Measurements from ENCODE around the gene PLET1. TPM values are rescaled to one million over a fixed set of nuclear protein-coding genes. Genes with fewer than 3 reads are reported as not detected.

Gene PLET1
- total and polyA plus RNA-seq, 2 experiments from 2014 or later, result not detected

GRCh38 chr11:112223754-112224532 lies 36.7 kb downstream of the PLET1 start:
- peaks cover 17% of the 10 kb centered on the region for H3K4me1 ChIP-seq (ENCODE audit: insufficient read depth)
- H2AFZ ChIP-seq, result no peak overlapping the region
- no peaks in the 10 kb centered on the region for H4K20me1 ChIP-seq (ENCODE audit: insufficient read depth)
- no peak overlapping the region for H3K27ac ChIP-seq
- TF ChIP-seq EZH2 (IDR thresholded peaks at IDR 0.05; ENCODE audit: insufficient read depth, poor library complexity, severe bottlenecking) (no peak), EZH2phosphoT487 (IDR thresholded peaks at IDR 0.05; ENCODE audit: insufficient read depth, low read depth) (no peak)
- no peak overlapping the region for H3K4me3 ChIP-seq
- in situ Hi-C loops (cut with MboI), result no loop called here
- no peak overlapping the region for H3K9ac ChIP-seq
- H3K36me3 ChIP-seq (ENCODE audit: low read depth), result peaks cover 1% of the 10 kb centered on the region; the same call in 1 of the 2 replicates
- peaks cover 14% of the 10 kb centered on the region for H3F3A ChIP-seq (ENCODE audit: insufficient read depth)
- no peaks in the 10 kb centered on the region for H3K9me2 ChIP-seq (ENCODE audit: insufficient read depth)
- H3K79me2 ChIP-seq (ENCODE audit: insufficient read depth), result peaks cover 27% of the 10 kb centered on the region
- H3K27me3 ChIP-seq (replicated peaks; ENCODE audit: insufficient read depth), result no peaks in the 10 kb centered on the region
- H3K9me3 ChIP-seq (ENCODE audit: low read depth), result no peaks in the 10 kb centered on the region
- DNase-seq, result no peak
- 69 to 72% methylated on average over 5 of the region's 5 CpGs for WGBS, 2 experiments (ENCODE audit: low coverage in 1 of 2, low lambda C conversion rate in 2 of 2, missing lambda C conversion rate in 2 of 2)
- H3K4me2 ChIP-seq (ENCODE audit: unreplicated experiment), result no peak overlapping the region

DNA sequence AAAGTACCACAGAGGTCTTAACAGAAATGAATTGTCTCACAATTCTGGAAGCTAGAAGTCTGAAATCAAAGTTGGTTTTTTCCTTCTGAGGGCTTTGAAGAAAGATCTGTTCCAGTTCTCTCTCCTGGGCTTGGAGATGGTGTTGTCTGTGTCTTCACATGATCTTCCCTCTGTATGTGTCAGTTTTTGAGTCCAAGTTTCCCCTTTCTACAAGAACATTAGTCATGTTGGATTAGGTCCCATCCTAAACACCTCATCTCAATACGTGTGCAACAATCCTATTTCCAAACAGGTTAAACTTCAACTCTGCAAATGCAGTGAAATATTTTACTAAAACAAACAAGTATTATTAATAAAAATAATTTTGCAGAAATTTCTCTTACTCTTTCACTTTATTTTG lies 37.5 kb downstream of the PLET1 start:
- Histone ChIP-seq H3K9me3 (ENCODE audit: low read depth) (no peaks in the 10 kb centered on the region), H3K4me3 (no peak overlapping the region), H3K79me2 (ENCODE audit: insufficient read depth) (peaks cover 19% of the 10 kb centered on the region), H3K9ac (no peak overlapping the region), H4K20me1 (ENCODE audit: insufficient read depth) (no peaks in the 10 kb centered on the region), H3K27me3 (replicated peaks; ENCODE audit: insufficient read depth) (no peaks in the 10 kb centered on the region), H3F3A (ENCODE audit: insufficient read depth) (peaks cover 6% of the 10 kb centered on the region), H3K27ac (no peak overlapping the region), H2AFZ (peak overlapping the region; percentile 33; the same call in 1 of the 2 replicates), H3K9me2 (ENCODE audit: insufficient read depth) (no peaks in the 10 kb centered on the region), H3K4me1 (ENCODE audit: insufficient read depth) (peaks cover 8% of the 10 kb centered on the region), H3K4me2 (ENCODE audit: unreplicated experiment) (no peak overlapping the region), H3K36me3 (ENCODE audit: low read depth) (no peaks in the 10 kb centered on the region)
- WGBS, 2 experiments (ENCODE audit: low coverage in 1 of 2, low lambda C conversion rate in 2 of 2, missing lambda C conversion rate in 2 of 2), result 9 to 10% methylated on average over 1 of the region's 1 CpG
- in situ Hi-C loops (cut with MboI), result no loop called here
- TF ChIP-seq EZH2phosphoT487 (IDR thresholded peaks at IDR 0.05; ENCODE audit: insufficient read depth, low read depth) (no peak), EZH2 (IDR thresholded peaks at IDR 0.05; ENCODE audit: insufficient read depth, poor library complexity, severe bottlenecking) (no peak)
- peak; percentile 66 for DNase-seq

DNA sequence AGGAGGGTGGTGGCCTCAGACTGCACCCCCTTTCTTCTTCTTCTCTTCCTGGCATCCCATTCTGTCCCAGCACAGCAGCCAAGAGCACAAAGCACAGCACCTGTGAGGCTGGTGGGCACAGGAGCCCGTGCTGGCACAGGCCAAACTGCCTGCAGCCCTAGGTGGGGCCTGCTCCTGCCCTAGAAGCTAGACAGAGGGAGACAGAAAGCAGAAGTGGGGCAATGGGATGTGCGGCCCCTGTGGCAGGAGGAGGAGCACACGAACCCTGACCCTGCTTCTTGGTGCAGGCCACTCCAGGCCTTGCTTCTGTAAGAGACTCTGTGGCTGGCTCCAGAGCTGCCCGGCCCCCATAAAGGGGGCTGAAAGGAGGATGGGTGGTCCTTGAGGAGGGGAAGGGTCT lies 38.4 kb downstream of the PLET1 start:
- no peak overlapping the region for H3K27ac ChIP-seq
- DNase-seq, result no peak
- no peaks in the 10 kb centered on the region for H3F3A ChIP-seq (ENCODE audit: insufficient read depth)
- peaks cover 11% of the 10 kb centered on the region for H3K79me2 ChIP-seq (ENCODE audit: insufficient read depth)
- in situ Hi-C loops (cut with MboI), result no loop called here
- no peaks in the 10 kb centered on the region for H3K27me3 ChIP-seq (replicated peaks; ENCODE audit: insufficient read depth)
- no peaks in the 10 kb centered on the region for H4K20me1 ChIP-seq (ENCODE audit: insufficient read depth)
- H3K9me2 ChIP-seq (ENCODE audit: insufficient read depth), result no peaks in the 10 kb centered on the region
- no peak for TF ChIP-seq EZH2 (IDR thresholded peaks at IDR 0.05; ENCODE audit: insufficient read depth, poor library complexity, severe bottlenecking)
- TF ChIP-seq EZH2phosphoT487 (IDR thresholded peaks at IDR 0.05; ENCODE audit: insufficient read depth, low read depth), result no peak
- 66% methylated on average over 4 of the region's 4 CpGs for WGBS, 2 experiments (ENCODE audit: low coverage in 1 of 2, low lambda C conversion rate in 2 of 2, missing lambda C conversion rate in 2 of 2)
- no peak overlapping the region for H2AFZ ChIP-seq
- peaks cover under 1% of the 10 kb centered on the region; the same call in 1 of the 2 replicates for H3K4me1 ChIP-seq (ENCODE audit: insufficient read depth)
- H3K4me3 ChIP-seq, result no peak overlapping the region
- H3K9me3 ChIP-seq (ENCODE audit: low read depth), result no peaks in the 10 kb centered on the region
- no peaks in the 10 kb centered on the region for H3K36me3 ChIP-seq (ENCODE audit: low read depth)
- H3K4me2 ChIP-seq (ENCODE audit: unreplicated experiment), result no peak overlapping the region
- H3K9ac ChIP-seq, result no peak overlapping the region

DNA sequence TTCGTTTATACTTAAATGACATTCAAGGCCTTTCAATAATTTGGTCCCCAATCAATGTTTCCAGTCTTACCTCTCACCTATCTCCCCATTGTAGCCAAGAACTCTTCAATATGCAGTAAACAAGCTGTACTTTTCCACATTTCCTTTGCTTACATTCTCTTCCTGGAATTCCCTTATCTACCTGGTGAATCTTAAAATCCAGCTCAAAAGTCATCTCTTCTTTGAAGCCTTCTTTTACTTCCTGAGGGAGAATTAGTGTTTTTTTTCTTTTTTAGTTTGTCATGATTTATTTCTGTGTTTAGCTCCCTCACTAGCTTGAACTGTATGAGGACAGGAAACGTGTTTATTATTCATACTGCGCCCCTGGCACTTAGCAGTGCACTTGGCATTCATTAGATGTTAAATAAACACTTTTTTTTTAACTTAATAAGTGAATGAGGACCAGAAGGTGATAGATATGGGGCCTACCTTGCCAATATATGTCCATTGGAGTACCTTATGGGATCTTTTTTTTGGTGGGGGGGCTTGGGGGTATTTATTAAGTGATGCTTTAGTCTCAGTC lies 39.3 kb downstream of the PLET1 start:
- no peaks in the 10 kb centered on the region for H3K9me2 ChIP-seq (ENCODE audit: insufficient read depth)
- no peaks in the 10 kb centered on the region; the same call in 1 of the 2 replicates for H3K4me1 ChIP-seq (ENCODE audit: insufficient read depth)
- H4K20me1 ChIP-seq (ENCODE audit: insufficient read depth), result no peaks in the 10 kb centered on the region
- H3K79me2 ChIP-seq (ENCODE audit: insufficient read depth), result peaks cover 1% of the 10 kb centered on the region
- no peaks in the 10 kb centered on the region for H3K36me3 ChIP-seq (ENCODE audit: low read depth)
- no peaks in the 10 kb centered on the region for H3K27me3 ChIP-seq (replicated peaks; ENCODE audit: insufficient read depth)
- H3K9me3 ChIP-seq (ENCODE audit: low read depth), result no peaks in the 10 kb centered on the region
- no peak overlapping the region for H2AFZ ChIP-seq
- no peak overlapping the region for H3K4me2 ChIP-seq (ENCODE audit: unreplicated experiment)
- in situ Hi-C loops (cut with MboI), result no loop called here
- DNase-seq, result no peak
- H3F3A ChIP-seq (ENCODE audit: insufficient read depth), result no peaks in the 10 kb centered on the region
- TF ChIP-seq EZH2 (IDR thresholded peaks at IDR 0.05; ENCODE audit: insufficient read depth, poor library complexity, severe bottlenecking) (no peak), EZH2phosphoT487 (IDR thresholded peaks at IDR 0.05; ENCODE audit: insufficient read depth, low read depth) (no peak)
- H3K4me3 ChIP-seq, result no peak overlapping the region
- no peak overlapping the region for H3K9ac ChIP-seq
- H3K27ac ChIP-seq, result no peak overlapping the region
- WGBS, 2 experiments (ENCODE audit: low coverage in 1 of 2, low lambda C conversion rate in 2 of 2, missing lambda C conversion rate in 2 of 2), result 57 to 68% methylated on average over 3 of the region's 3 CpGs

Measured in GM23248 (cell line).